Mesenchymal stem cell (in vitro differentiated cells and primary cell): ENCODE results near the gene RAB3B.
"Not testable (repeated sequence)": the region's sequence is repeated elsewhere in the genome, so short reads cannot be mapped to it uniquely, and the experiment has no call there.

Experiments used
- DNase-seq: peaks from one replicate; pipeline ENCODE4 v3.0.0-alpha.2; 2013
- H2AFZ ChIP-seq: one replicate; pipeline ENCODE4 v1.6.1; 2013; ENCODE audit warnings: low read depth, mild to moderate bottlenecking, control low read depth, inconsistent platforms, low read length, moderate library complexity
- H2AK5ac ChIP-seq: 2 replicates; pipeline ENCODE4 v1.6.1; 2013; ENCODE audit warnings: low read length, moderate library complexity, mild to moderate bottlenecking, inconsistent platforms; ENCODE audit not compliant: severe bottlenecking
- H2BK120ac ChIP-seq: one replicate; pipeline ENCODE4 v1.6.1; 2013; ENCODE audit warnings: low read depth, mild to moderate bottlenecking, inconsistent platforms, low read length, moderate library complexity
- H2BK12ac ChIP-seq, 2 experiments: one replicate each; pipeline ENCODE4 v1.6.1; 2013; ENCODE audit warnings: inconsistent platforms in 2 of 2, low read length in 2 of 2, mild to moderate bottlenecking in 2 of 2, moderate library complexity in 2 of 2, control low read depth in 1 of 2
- H2BK15ac ChIP-seq: one replicate; pipeline ENCODE4 v1.6.1; 2013; ENCODE audit warnings: mild to moderate bottlenecking, low read depth, inconsistent platforms; ENCODE audit not compliant: poor library complexity, severe bottlenecking
- H2BK5ac ChIP-seq: 2 replicates; pipeline ENCODE4 v1.6.1; 2013; ENCODE audit warnings: low read depth, mild to moderate bottlenecking, low read length, control low read depth, inconsistent platforms; ENCODE audit not compliant: poor library complexity, severe bottlenecking
- H3K14ac ChIP-seq, 2 experiments: one replicate each; pipeline ENCODE4 v1.6.1; 2013; ENCODE audit warnings: inconsistent platforms in 2 of 2, low read length in 2 of 2, control low read depth in 1 of 2, mild to moderate bottlenecking in 1 of 2, moderate library complexity in 1 of 2
- H3K18ac ChIP-seq, 2 experiments: one replicate each; pipeline ENCODE4 v1.6.1; 2013; ENCODE audit warnings: inconsistent platforms in 2 of 2, low read length in 2 of 2, control low read depth in 1 of 2, low read depth in 1 of 2, mild to moderate bottlenecking in 1 of 2
- H3K23ac ChIP-seq, 2 experiments: one replicate each; pipeline ENCODE4 v1.6.1; 2013; ENCODE audit warnings: inconsistent platforms in 2 of 2, low read length in 2 of 2, mild to moderate bottlenecking in 2 of 2, moderate library complexity in 2 of 2, control low read depth in 1 of 2
- H3K27ac ChIP-seq: 2 replicates; pipeline ENCODE4 v1.5.1; 2013; ENCODE audit warnings: mild to moderate bottlenecking, moderate library complexity, low read length, control low read depth, inconsistent platforms; ENCODE audit not compliant: poor library complexity, severe bottlenecking
- H3K27me3 ChIP-seq, 2 experiments: 2 replicates each; pipeline versions ENCODE4 v1.6.1 to v1.7.0; 2013; ENCODE audit warnings: low read length in 2 of 2, mild to moderate bottlenecking in 2 of 2, moderate library complexity in 2 of 2, control low read depth in 1 of 2, inconsistent platforms in 1 of 2; ENCODE audit not compliant: control insufficient read depth in 1 of 2, insufficient read depth in 1 of 2
- H3K36me3 ChIP-seq, 2 experiments: 2 replicates each; pipeline versions ENCODE4 v1.6.1 to v1.7.0; 2013; ENCODE audit warnings: low read length in 2 of 2, control low read depth in 1 of 2, inconsistent platforms in 1 of 2, low read depth in 1 of 2, mild to moderate bottlenecking in 1 of 2; ENCODE audit not compliant: insufficient read depth in 2 of 2, control insufficient read depth in 1 of 2
- H3K4ac ChIP-seq, 2 experiments: one replicate each; pipeline ENCODE4 v1.6.1; 2013; ENCODE audit warnings: inconsistent platforms in 2 of 2, low read length in 2 of 2, mild to moderate bottlenecking in 2 of 2, moderate library complexity in 2 of 2, control low read depth in 1 of 2, low read depth in 1 of 2
- H3K4me1 ChIP-seq: 2 replicates; pipeline ENCODE4 v1.6.1; 2013; ENCODE audit warnings: low read depth, low read length, control low read depth; ENCODE audit not compliant: control insufficient read depth, insufficient read depth
- H3K4me2 ChIP-seq: 2 replicates; pipeline ENCODE4 v1.6.1; 2013; ENCODE audit warnings: low read length, mild to moderate bottlenecking, inconsistent platforms; ENCODE audit not compliant: poor library complexity, severe bottlenecking
- H3K4me3 ChIP-seq, 2 experiments: 2 replicates each; pipeline versions ENCODE4 v1.5.1 to v1.7.0; 2013; ENCODE audit warnings: low read length in 2 of 2, mild to moderate bottlenecking in 2 of 2, control low read depth in 1 of 2, low read depth in 1 of 2; ENCODE audit not compliant: insufficient read depth in 1 of 2
- H3K79me1 ChIP-seq: replicated peaks from 2 replicates; pipeline ENCODE4 v1.6.1; 2013; ENCODE audit warnings: mild to moderate bottlenecking, control low read depth, low read length, inconsistent platforms; ENCODE audit not compliant: poor library complexity, severe bottlenecking
- H3K9ac ChIP-seq: 2 replicates; pipeline ENCODE4 v1.7.0; 2013; ENCODE audit warnings: mild to moderate bottlenecking, low read length, moderate library complexity
- H3K9me3 ChIP-seq: 2 replicates; pipeline ENCODE4 v1.7.0; 2013; ENCODE audit warnings: mild to moderate bottlenecking, low read length; ENCODE audit not compliant: control insufficient read depth
- H4K8ac ChIP-seq: one replicate; pipeline ENCODE4 v1.6.1; 2013; ENCODE audit warnings: inconsistent platforms, mild to moderate bottlenecking, low read length, moderate library complexity
- H4K91ac ChIP-seq: one replicate; pipeline ENCODE4 v1.6.1; 2013; ENCODE audit warnings: mild to moderate bottlenecking, low read length, inconsistent platforms
- WGBS: methylation state at CpG from one replicate; pipeline ENCODE4 v1.1.7; 2013; ENCODE audit warnings: mixed read lengths; 5-methylcytosine and 5-hydroxymethylcytosine counted together

Gene RAB3B

GRCh38 chr1:52033190-52034049 is 42.9 kb upstream of the RAB3B start, which contains the start of gene KTI12:
Gene KTI12, minus strand, starts transcription at chr1:52033810. Its CDS starts 49 bp downstream, at chr1:52033761.
- H2BK12ac ChIP-seq = peak within 1 kb of the TSS in 1 of 2 experiments; percentile 61
- peaks cover 9% of the 10 kb centered on the region for H3K79me1 ChIP-seq
- no peak within 1 kb of the TSS for H2BK15ac ChIP-seq
- H2AFZ ChIP-seq = peak within 1 kb of the TSS; percentile 98
- H3K9ac ChIP-seq = peak within 1 kb of the TSS; percentile 97
- peak within 1 kb of the TSS; percentile 91 to 97 for H3K4me3 ChIP-seq
- no peak within 1 kb of the TSS for H2BK120ac ChIP-seq
- H3K9me3 ChIP-seq = no peaks in the 10 kb centered on the region
- peak within 1 kb of the TSS; percentile 91 for H3K4me2 ChIP-seq
- peak within 1 kb of the TSS; percentile 95 for H4K8ac ChIP-seq
- H2AK5ac ChIP-seq = no peak within 1 kb of the TSS
- peaks cover 6% of the 10 kb centered on the region for H3K4me1 ChIP-seq
- H3K23ac ChIP-seq = peak within 1 kb of the TSS in 1 of 2 experiments; percentile 84
- H3K18ac ChIP-seq = peak within 1 kb of the TSS; percentile 91 to 97
- peak within 1 kb of the TSS in 1 of 2 experiments; percentile 97 for H3K14ac ChIP-seq
- H4K91ac ChIP-seq = peak within 1 kb of the TSS; percentile 65
- WGBS = under 1% methylated on average over 75 of the region's 78 CpGs
- H3K36me3 ChIP-seq = peaks cover 3 to 40% of the 10 kb centered on the region in 2 experiments
- H3K27me3 ChIP-seq = no peaks in the 10 kb centered on the region
- H2BK5ac ChIP-seq = peak within 1 kb of the TSS; percentile 66
- peak within 1 kb of the TSS; percentile 75 for H3K27ac ChIP-seq
- DNase-seq = peak; percentile 94
- H3K4ac ChIP-seq = peak within 1 kb of the TSS; percentile 19 to 93

- H3K4me2 ChIP-seq = peak overlapping the region; percentile 91
- H4K8ac ChIP-seq = no peak overlapping the region
- peak; percentile 92 for DNase-seq
- H3K79me1 ChIP-seq = peaks cover 12% of the 10 kb centered on the region
- WGBS = 8% methylated on average over 24 of the region's 24 CpGs
- no peak overlapping the region for H2BK12ac ChIP-seq
- no peak overlapping the region for H3K4ac ChIP-seq
- peaks cover 0 to 41% of the 10 kb centered on the region in 2 experiments for H3K36me3 ChIP-seq
- peaks cover 6% of the 10 kb centered on the region for H3K4me1 ChIP-seq
- H2BK5ac ChIP-seq = no peak overlapping the region
- peak overlapping the region; percentile 91 to 97 for H3K4me3 ChIP-seq
- peak overlapping the region; percentile 97 for H3K9ac ChIP-seq
- no peaks in the 10 kb centered on the region for H3K9me3 ChIP-seq
- H2AK5ac ChIP-seq = no peak overlapping the region
- H4K91ac ChIP-seq = no peak overlapping the region
- H3K14ac ChIP-seq = no peak overlapping the region
- H2BK15ac ChIP-seq = no peak overlapping the region
- no peak overlapping the region for H3K23ac ChIP-seq
- H2BK120ac ChIP-seq = no peak overlapping the region
- no peak overlapping the region for H2AFZ ChIP-seq
- H3K27me3 ChIP-seq = no peaks in the 10 kb centered on the region
- H3K27ac ChIP-seq = peak overlapping the region; percentile 75
- H3K18ac ChIP-seq = no peak overlapping the region
Measured at GRCh38 chr1:52032785-52033131, 42.3 kb upstream of the RAB3B start.

GRCh38 chr1:52032124-52032784 is 41.8 kb upstream of the RAB3B start:
- H3K4me3 ChIP-seq = peak overlapping the region; percentile 91 to 97
- WGBS = 68% methylated on average over 4 of the region's 5 CpGs
- DNase-seq = no peak
- peak overlapping the region; percentile 75 for H3K27ac ChIP-seq
- H3K9me3 ChIP-seq = no peaks in the 10 kb centered on the region
- no peak overlapping the region for H2BK5ac ChIP-seq
- H3K23ac ChIP-seq = no peak overlapping the region
- H3K9ac ChIP-seq = peak overlapping the region; percentile 97
- no peak overlapping the region for H2BK15ac ChIP-seq
- peaks cover 0 to 39% of the 10 kb centered on the region in 2 experiments for H3K36me3 ChIP-seq
- peak overlapping the region in 1 of 2 experiments; percentile 26 for H3K14ac ChIP-seq
- peaks cover 12% of the 10 kb centered on the region for H3K79me1 ChIP-seq
- H2AK5ac ChIP-seq = no peak overlapping the region
- no peak overlapping the region for H3K4ac ChIP-seq
- peaks cover 6% of the 10 kb centered on the region for H3K4me1 ChIP-seq
- H4K91ac ChIP-seq = no peak overlapping the region
- no peak overlapping the region for H2AFZ ChIP-seq
- peak overlapping the region; percentile 91 for H3K4me2 ChIP-seq
- H3K27me3 ChIP-seq = no peaks in the 10 kb centered on the region
- H4K8ac ChIP-seq = no peak overlapping the region
- no peak overlapping the region for H2BK120ac ChIP-seq
- H2BK12ac ChIP-seq = no peak overlapping the region
- no peak overlapping the region for H3K18ac ChIP-seq

- not testable (repeated sequence) for H3K4ac ChIP-seq, H2BK15ac ChIP-seq, H3K27ac ChIP-seq, H3K23ac ChIP-seq, H4K91ac ChIP-seq, H2BK12ac ChIP-seq, H4K8ac ChIP-seq, H3K4me1 ChIP-seq, H3K14ac ChIP-seq, DNase-seq, H2AK5ac ChIP-seq, H2BK120ac ChIP-seq, H3K9me3 ChIP-seq, H3K9ac ChIP-seq, H3K27me3 ChIP-seq, H3K4me2 ChIP-seq, H3K4me3 ChIP-seq, H2AFZ ChIP-seq, H2BK5ac ChIP-seq, H3K18ac ChIP-seq, H3K79me1 ChIP-seq
- peaks cover 3 to 43% of the 10 kb centered on the region in 2 experiments for H3K36me3 ChIP-seq
- WGBS = 100% methylated on average over 1 of the region's 5 CpGs
Measured at GRCh38 chr1:52028839-52029238, 38.3 kb upstream of the RAB3B start.
